ENCODE data around the gene MSRB3. TPM values are rescaled to one million over a fixed set of nuclear protein-coding genes. Genes with fewer than 3 reads are reported as not detected.
A peak's percentile ranks its signal among the peaks of the same experiment; 100 is the strongest.

MSRB3 gene
- total and polyA plus RNA-seq, 2 of the 4 experiments (the other 2 are of a cell fraction) = 31.7 to 35.7 TPM

DNA sequence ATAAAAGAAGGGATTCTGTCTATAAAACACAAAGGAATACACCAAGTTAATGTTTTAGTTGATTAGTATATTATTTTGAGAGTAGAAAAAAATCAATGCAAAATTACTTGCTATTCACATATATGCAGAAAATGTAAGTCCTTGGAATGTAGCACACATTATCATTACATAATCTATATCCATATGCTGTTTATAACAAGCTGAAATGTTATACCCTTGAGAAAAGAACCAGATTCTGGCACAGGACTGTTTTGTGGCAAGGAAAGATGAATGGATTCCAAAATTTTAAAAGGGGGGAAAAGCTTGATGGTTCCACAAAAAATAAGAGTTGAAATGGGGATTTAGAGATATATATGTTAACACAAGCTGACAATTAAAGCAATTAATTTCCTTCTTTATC is 153.6 kb downstream of the MSRB3 start:
- Histone ChIP-seq H3K23ac (ENCODE audit: low read depth, low read length) (no peak overlapping the region), H3K4me2 (ENCODE audit: low read depth, low read length) (no peak overlapping the region), H4K20me1 (ENCODE audit: insufficient read depth, low read length) (no peaks in the 10 kb centered on the region), H3K56ac (ENCODE audit: extremely low read depth, insufficient read depth, low read length) (no peak overlapping the region), H3K14ac (replicated peaks; ENCODE audit: low read depth, low read length) (no peak overlapping the region; the same call in 1 of the 2 replicates), H3K36me3 (ENCODE audit: control insufficient read depth, insufficient read depth, low read length) (no peaks in the 10 kb centered on the region; the same call in 1 of the 2 replicates), H2AK9ac (replicated peaks; ENCODE audit: low read depth, low read length, poor library complexity) (no peak overlapping the region), H2BK15ac (ENCODE audit: low read depth, low read length) (no peak overlapping the region), H3K9ac (ENCODE audit: low read depth, low read length) (no peak overlapping the region), H2AK5ac (ENCODE audit: low read depth, low read length) (no peak overlapping the region), H4K91ac (ENCODE audit: insufficient read depth, low read depth, low read length) (0 out of 2 replicates have a peak overlapping the region, but pooled peaks have one; percentile 18), H2BK20ac (ENCODE audit: low read depth, low read length) (no peak overlapping the region), H4K8ac (ENCODE audit: low read depth in 2 of 2, low read length in 2 of 2) (no peak overlapping the region; a peak in 1 of 4 replicates), H3K4ac (ENCODE audit: low read depth, low read length) (no peak overlapping the region), H2BK5ac (ENCODE audit: low read depth, low read length, poor library complexity, severe bottlenecking) (peak overlapping the region; percentile 93), H2AFZ (replicated peaks; ENCODE audit: low read length, poor library complexity) (no peak overlapping the region), H3K18ac (ENCODE audit: low read depth, low read length) (peak overlapping the region; percentile 56; the same call in 1 of the 2 replicates), H2BK120ac (ENCODE audit: low read depth, low read length) (peak overlapping the region; percentile 7; the same call in 1 of the 2 replicates), H3K27ac (ENCODE audit: insufficient read depth, low read length) (no peak overlapping the region), H3K4me3 (ENCODE audit: insufficient read depth, low read depth, low read length) (no peak overlapping the region), H3K79me1 (ENCODE audit: low read depth in 1 of 2, low read length in 2 of 2) (peaks cover 26 to 39% of the 10 kb centered on the region in 2 experiments), H3K9me1 (ENCODE audit: insufficient read depth, low read length) (peaks cover 8% of the 10 kb centered on the region), H3K4me1 (ENCODE audit: control insufficient read depth, insufficient read depth, low read length) (peaks cover 15% of the 10 kb centered on the region), H3K9me3 (ENCODE audit: control insufficient read depth, insufficient read depth, low read length) (no peaks in the 10 kb centered on the region; the same call in 1 of the 2 replicates), H4K5ac (ENCODE audit: low read depth, low read length) (no peak overlapping the region), H3K27me3 (ENCODE audit: control insufficient read depth, insufficient read depth, low read length) (no peaks in the 10 kb centered on the region)
- dilution Hi-C loops (cut with HindIII; ENCODE audit: low sequenced_read_pairs, unreplicated experiment) (no loop called here), in situ Hi-C loops (cut with MboI; ENCODE audit: low sequenced_read_pairs) (no loop called here), intact Hi-C loops (cut with micrococcal nuclease) (loop anchor here (5.0 kb wide), 1 partner anchor 105 kb away; no protein-coding TSS in a partner anchor)
- ATAC-seq (ENCODE audit: low read depth) (no peak), DNase-seq (no peak)
- no TSS peak for BruUV-seq (replicated peaks)
- ChIA-PET CTCF (interaction anchor here (0.5 to 1.0 kb wide), 7 partner anchors 12 to 554 kb away, joined by 3 to 5 read pairs (median 3); no protein-coding TSS in a partner anchor), POLR2A (ENCODE audit: unreplicated experiment) (no interaction called here)
- TF ChIP-seq SMC3 (IDR thresholded peaks at IDR 0.05; ENCODE audit: low read depth, low read length) = no peak
- TF ChIP-seq MAZ (IDR thresholded peaks at IDR 0.05; ENCODE audit: borderline replicate concordance, low read depth, low read length) = no peak
- no peak for TF ChIP-seq MAFK (IDR thresholded peaks at IDR 0.05; ENCODE audit: low read depth, low read length)
- no peak for TF ChIP-seq CEBPB (IDR thresholded peaks at IDR 0.05; ENCODE audit: low read depth, low read length)
- TF ChIP-seq RFX5 (IDR thresholded peaks at IDR 0.05; ENCODE audit: low read depth, low read length) = no peak
- no peak for TF ChIP-seq RAD21 (IDR thresholded peaks at IDR 0.05; ENCODE audit: low read length)
- TF ChIP-seq MXI1 (IDR thresholded peaks at IDR 0.05; ENCODE audit: borderline replicate concordance, low read depth, low read length) = no peak
- TF ChIP-seq RCOR1 (IDR thresholded peaks at IDR 0.05; ENCODE audit: insufficient replicate concordance, low read length) = no peak
- no peak for TF ChIP-seq POLR2A (IDR thresholded peaks at IDR 0.05; ENCODE audit: low read depth, low read length)
- no peak for TF ChIP-seq NFE2L2 (IDR thresholded peaks at IDR 0.05; ENCODE audit: low read depth, low read length)
- no peak for TF ChIP-seq BHLHE40 (IDR thresholded peaks at IDR 0.05; ENCODE audit: low read depth, low read length)
- no peak for TF ChIP-seq CHD1 (IDR thresholded peaks at IDR 0.05; ENCODE audit: low read depth, low read length)
- no peak for TF ChIP-seq FOS (IDR thresholded peaks at IDR 0.05; ENCODE audit: low read depth, low read length)
- TF ChIP-seq, protein P1, sequence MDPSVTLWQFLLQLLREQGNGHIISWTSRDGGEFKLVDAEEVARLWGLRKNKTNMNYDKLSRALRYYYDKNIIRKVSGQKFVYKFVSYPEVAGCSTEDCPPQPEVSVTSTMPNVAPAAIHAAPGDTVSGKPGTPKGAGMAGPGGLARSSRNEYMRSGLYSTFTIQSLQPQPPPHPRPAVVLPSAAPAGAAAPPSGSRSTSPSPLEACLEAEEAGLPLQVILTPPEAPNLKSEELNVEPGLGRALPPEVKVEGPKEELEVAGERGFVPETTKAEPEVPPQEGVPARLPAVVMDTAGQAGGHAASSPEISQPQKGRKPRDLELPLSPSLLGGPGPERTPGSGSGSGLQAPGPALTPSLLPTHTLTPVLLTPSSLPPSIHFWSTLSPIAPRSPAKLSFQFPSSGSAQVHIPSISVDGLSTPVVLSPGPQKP (IDR thresholded peaks at IDR 0.05; ENCODE audit: borderline replicate concordance, low read depth, low read length) = no peak

Measured in IMR-90 (cell line).